Bronchial smooth muscle cell (primary cell): ENCODE results near the gene SLAMF7. TPM values are rescaled to one million over a fixed set of nuclear protein-coding genes. Genes with fewer than 3 reads are reported as not detected.

Source experiments
- total RNA-seq: library from RNA; depleted of rRNA; stranded (reverse); fragments of >200 nt; gene quantifications from 2 replicates; pipeline ENCODE4 v1.2.1, GENCODE V29; 2014

Gene SLAMF7
- not detected in 2 replicates for total RNA-seq

GRCh38 chr1:160739098-160739511, at the start of gene SLAMF7:
TSS of gene SLAMF7 (plus strand) at chr1:160739247. CDS start at chr1:160739302, 55 bp downstream.

GRCh38 chr1:160711602-160712311, 27.3 kb upstream of the SLAMF7 start, which contains the start of gene CD48:
TSS of gene CD48 (minus strand) at chr1:160711822. CDS start at chr1:160711763, 59 bp downstream.

GRCh38 chr1:160795951-160796383, 56.9 kb downstream of the SLAMF7 start, which contains the start of gene LY9:
TSS of gene LY9 (plus strand) at chr1:160796174. CDS start at chr1:160796188, 14 bp downstream.

Other genes with a start within 250 kb of the SLAMF7 start
- not detected in 2 replicates for gene SLAMF6, start 216.0 kb upstream of the SLAMF7 start, total RNA-seq
- gene CD84, start 159.8 kb upstream of the SLAMF7 start, total RNA-seq = not detected in 2 replicates
- not detected in 2 replicates for gene SLAMF1, start 92.2 kb upstream of the SLAMF7 start, total RNA-seq
- under 0.01 TPM in 1 of 2 replicates, not detected in the other for gene CD48, start 27.4 kb upstream of the SLAMF7 start, total RNA-seq
- not detected in 2 replicates for gene LY9, start 56.9 kb downstream of the SLAMF7 start, total RNA-seq
- not detected in 2 replicates for gene CD244, start 123.6 kb downstream of the SLAMF7 start, total RNA-seq
- gene ITLN1, start 145.9 kb downstream of the SLAMF7 start, total RNA-seq = not detected in 2 replicates
- gene ITLN2, start 215.6 kb downstream of the SLAMF7 start, total RNA-seq = not detected in 2 replicates